Hepatocyte (in vitro differentiated cells): ENCODE results near the gene MPHOSPH10. TPM values are rescaled to one million over a fixed set of nuclear protein-coding genes. Genes with fewer than 3 reads are reported as not detected.
A peak's percentile ranks its signal among the peaks of the same experiment; 100 is the strongest.

Experiments used
- DNase-seq: peaks from one replicate; pipeline ENCODE4 v3.0.0-alpha.2; 2016; ENCODE audit warnings: low spot score
- H2AFZ ChIP-seq: fragments of 200-600 bp; sonication (generic); 2 replicates; pipeline ENCODE4 v1.6.0; 2016; ENCODE audit warnings: antibody characterized with exemption, mild to moderate bottlenecking
- H3K27ac ChIP-seq: fragments of 200-600 bp; sonication (generic); 2 replicates; pipeline ENCODE4 v1.5.1; 2016; ENCODE audit warnings: mild to moderate bottlenecking
- H3K27me3 ChIP-seq: fragments of 200-600 bp; sonication (generic); 2 replicates; pipeline ENCODE4 v1.6.1; 2016
- H3K36me3 ChIP-seq: fragments of 200-600 bp; sonication (generic); replicated peaks from 2 replicates; pipeline ENCODE4 v1.5.1; 2016; ENCODE audit warnings: low read depth; ENCODE audit not compliant: insufficient read depth
- H3K4me1 ChIP-seq: fragments of 200-600 bp; sonication (generic); 2 replicates; pipeline ENCODE4 v1.5.1; 2016; ENCODE audit warnings: mild to moderate bottlenecking, moderate library complexity; ENCODE audit not compliant: insufficient read depth
- H3K4me2 ChIP-seq: fragments of 200-600 bp; sonication (generic); 2 replicates; pipeline ENCODE4 v1.6.0; 2016
- H3K4me3 ChIP-seq: fragments of 200-600 bp; sonication (generic); 2 replicates; pipeline ENCODE4 v1.5.1; 2016; ENCODE audit warnings: mild to moderate bottlenecking
- H3K79me2 ChIP-seq: fragments of 200-600 bp; sonication (generic); 2 replicates; pipeline ENCODE4 v1.6.0; 2017; ENCODE audit warnings: mild to moderate bottlenecking
- H3K9me2 ChIP-seq: fragments of 200-600 bp; sonication (generic); replicated peaks from 2 replicates; pipeline ENCODE4 v1.6.0; 2017; ENCODE audit warnings: mild to moderate bottlenecking; ENCODE audit not compliant: insufficient read depth
- H3K9me3 ChIP-seq: fragments of 200-600 bp; sonication (generic); 2 replicates; pipeline ENCODE4 v1.5.1; 2016; ENCODE audit warnings: low read depth, mild to moderate bottlenecking
- H4K20me1 ChIP-seq: fragments of 200-600 bp; sonication (generic); 2 replicates; pipeline ENCODE4 v1.6.0; 2016; ENCODE audit warnings: mild to moderate bottlenecking; ENCODE audit not compliant: insufficient read depth, poor library complexity, severe bottlenecking
- CTCF ChIP-seq: fragments of 200-600 bp; sonication (generic); IDR thresholded peaks from 2 replicates; pipeline ENCODE4 v1.5.1; 2016; ENCODE audit warnings: antibody characterized with exemption, mild to moderate bottlenecking; ENCODE audit not compliant: poor library complexity
- EZH2 ChIP-seq: fragments of 200-600 bp; sonication (generic); IDR thresholded peaks from 2 replicates; pipeline ENCODE4 v1.6.1; 2016; ENCODE audit warnings: antibody characterized with exemption, mild to moderate bottlenecking, borderline replicate concordance
- EZH2phosphoT487 ChIP-seq: fragments of 200-600 bp; sonication (generic); IDR thresholded peaks from one replicate; pipeline ENCODE4 v1.6.1; 2018; ENCODE audit warnings: antibody characterized with exemption, mild to moderate bottlenecking, low read depth, moderate library complexity; ENCODE audit not compliant: unreplicated experiment, severe bottlenecking
- WGBS: methylation state at CpG from one replicate; pipeline ENCODE4 v1.1.6; 2016; ENCODE audit warnings: low lambda C conversion rate; ENCODE audit errors: missing lambda C conversion rate; 5-methylcytosine and 5-hydroxymethylcytosine counted together
- polyA plus RNA-seq: library from polyadenylated mRNA; unstranded; fragments of >200 nt; fragmentation: Nextera tagmentation; extraction: Ambion mirVana; gene quantifications from 2 replicates; pipeline ENCODE4 v1.2.1, GENCODE V29; 2016
- total RNA-seq: library from RNA; depleted of rRNA; stranded (reverse); fragments of >200 nt; gene quantifications from 2 replicates; pipeline ENCODE4 v1.2.3, GENCODE V29; 2014

MPHOSPH10 gene
- total and polyA plus RNA-seq, 2 experiments from 2014 or later, result 17.0 to 18.8 TPM

- Histone ChIP-seq H3K36me3 (no peaks in the 10 kb centered on the region), H3K27me3 (no peaks in the 10 kb centered on the region), H3K27ac (no peak overlapping the region), H3K9me3 (no peaks in the 10 kb centered on the region), H3K79me2 (no peaks in the 10 kb centered on the region), H3K4me1 (no peaks in the 10 kb centered on the region), H3K9me2 (no peaks in the 10 kb centered on the region), H2AFZ (no peak overlapping the region), H4K20me1 (no peaks in the 10 kb centered on the region), H3K4me3 (no peak overlapping the region), H3K4me2 (peak overlapping the region; percentile 10)
- DNase-seq, result peak; percentile 81
- TF ChIP-seq CTCF, result peak; percentile 79
- no peak for TF ChIP-seq EZH2phosphoT487
- WGBS, result 17% methylated on average over 15 of the region's 16 CpGs
Observed at GRCh38 chr2:71157124-71157793, 26.8 kb downstream of the MPHOSPH10 start.

GRCh38 chr2:71166812-71167211 is 36.4 kb downstream of the MPHOSPH10 start:
- Histone ChIP-seq H3K4me3 (no peak overlapping the region), H3K27ac (no peak overlapping the region), H3K9me3 (no peaks in the 10 kb centered on the region), H4K20me1 (no peaks in the 10 kb centered on the region), H3K36me3 (no peaks in the 10 kb centered on the region), H3K27me3 (no peaks in the 10 kb centered on the region), H3K79me2 (no peaks in the 10 kb centered on the region), H2AFZ (no peak overlapping the region), H3K4me1 (no peaks in the 10 kb centered on the region), H3K9me2 (no peaks in the 10 kb centered on the region), H3K4me2 (no peak overlapping the region)
- no peak for DNase-seq
- TF ChIP-seq CTCF (no peak), EZH2 (no peak), EZH2phosphoT487 (no peak)
- 81% methylated on average over 3 of the region's 3 CpGs for WGBS

DNA sequence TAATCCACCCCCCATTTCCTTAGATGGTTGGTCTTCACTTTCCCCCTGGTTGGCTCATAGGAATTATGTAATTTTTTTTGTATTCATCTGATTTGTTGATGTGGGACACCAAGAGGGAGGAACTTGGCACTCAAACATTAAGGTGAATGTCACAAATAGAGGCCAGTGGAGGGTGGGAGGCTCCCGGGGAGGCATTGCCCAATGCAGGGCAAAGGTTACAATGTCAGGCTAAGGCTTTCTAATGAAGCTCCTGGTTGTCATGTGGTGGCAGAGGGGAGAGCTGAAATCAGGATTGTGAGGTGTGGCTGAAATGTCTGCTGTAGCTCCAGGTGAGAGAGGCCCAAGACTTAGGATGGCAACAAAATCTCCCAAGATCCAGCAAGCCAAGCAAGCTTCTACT is 42.7 kb downstream of the MPHOSPH10 start:
- 50% methylated on average over 1 of the region's 1 CpG for WGBS

More for the DNA sequence above, 42.7 kb downstream of the MPHOSPH10 start:
- Histone ChIP-seq H3K4me1 (no peaks in the 10 kb centered on the region), H3K4me3 (no peak overlapping the region), H3K27ac (no peak overlapping the region), H3K4me2 (no peak overlapping the region), H3K27me3 (no peaks in the 10 kb centered on the region), H3K9me3 (no peaks in the 10 kb centered on the region), H3K9me2 (no peaks in the 10 kb centered on the region), H2AFZ (no peak overlapping the region), H3K79me2 (no peaks in the 10 kb centered on the region), H4K20me1 (no peaks in the 10 kb centered on the region), H3K36me3 (no peaks in the 10 kb centered on the region)
- TF ChIP-seq EZH2phosphoT487 (no peak), EZH2 (no peak), CTCF (no peak)
- DNase-seq, result no peak
